Activated T-cell treated with anti-CD3 and anti-CD28 coated beads, Interleukin-2, amount 50 U/mL, for 1 hour (primary cell): Measurements from ENCODE around the gene CDHR3.

Source experiments
- DNase-seq: peaks from one replicate; pipeline ENCODE4 v3.0.0-alpha.2; 2020

Gene CDHR3

DNA sequence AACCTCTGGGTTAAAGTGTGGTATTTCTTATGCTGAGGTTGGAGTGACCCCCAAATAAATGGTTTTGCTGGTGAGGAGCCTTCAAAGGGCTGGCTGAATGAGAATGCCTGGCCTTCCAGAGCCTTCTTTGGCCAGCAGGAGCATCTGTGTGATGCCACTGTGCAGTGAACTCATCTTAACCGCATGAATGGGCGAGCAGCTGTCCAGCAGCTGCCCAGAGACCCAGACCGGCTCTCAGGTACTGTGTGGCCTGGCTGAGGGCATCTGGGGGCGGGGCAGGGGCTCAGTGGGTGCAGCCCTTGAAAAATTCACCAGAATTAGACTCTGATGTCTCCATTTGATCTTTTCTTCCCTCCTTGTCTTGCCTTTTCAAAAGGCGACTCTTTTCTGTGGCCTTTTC lies 90.0 kb downstream of the CDHR3 start:
- DNase-seq, result no peak

DNA sequence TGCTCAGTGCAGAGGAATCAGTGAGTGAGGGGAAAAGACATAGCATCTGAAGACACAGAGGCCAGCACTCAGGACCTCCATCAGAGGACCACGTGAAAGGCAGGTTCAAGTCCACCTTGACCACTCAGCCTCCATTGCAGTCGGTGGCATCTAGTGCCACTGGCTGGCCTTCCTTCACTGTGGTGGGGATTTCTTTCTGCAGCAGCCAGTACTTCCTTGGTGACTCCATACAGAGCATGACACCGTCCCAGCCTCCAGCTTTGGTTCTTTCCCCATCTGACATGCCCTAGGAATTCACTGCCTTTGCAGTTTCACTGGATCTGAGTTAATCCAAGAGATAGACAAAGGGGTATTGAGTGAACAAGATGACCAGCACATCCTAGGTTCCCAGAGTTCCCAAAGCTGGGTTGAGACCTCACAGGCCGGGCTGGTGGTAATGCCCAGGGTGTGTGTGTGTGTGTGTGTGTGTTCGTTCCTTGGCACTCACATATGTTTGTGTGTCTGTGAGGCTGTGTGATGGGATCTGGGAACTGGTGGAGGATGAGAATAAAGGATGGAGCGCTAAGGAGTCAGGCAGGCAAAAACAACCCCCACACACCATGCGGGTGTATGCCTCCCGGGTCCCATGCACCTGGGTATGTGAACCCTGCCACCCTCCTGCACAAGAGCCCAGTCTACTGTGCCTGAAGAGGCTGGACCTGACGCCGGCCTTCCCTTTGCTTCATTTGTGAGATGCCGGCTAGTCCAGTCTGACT lies 91.3 kb downstream of the CDHR3 start:
- DNase-seq, result no peak

DNA sequence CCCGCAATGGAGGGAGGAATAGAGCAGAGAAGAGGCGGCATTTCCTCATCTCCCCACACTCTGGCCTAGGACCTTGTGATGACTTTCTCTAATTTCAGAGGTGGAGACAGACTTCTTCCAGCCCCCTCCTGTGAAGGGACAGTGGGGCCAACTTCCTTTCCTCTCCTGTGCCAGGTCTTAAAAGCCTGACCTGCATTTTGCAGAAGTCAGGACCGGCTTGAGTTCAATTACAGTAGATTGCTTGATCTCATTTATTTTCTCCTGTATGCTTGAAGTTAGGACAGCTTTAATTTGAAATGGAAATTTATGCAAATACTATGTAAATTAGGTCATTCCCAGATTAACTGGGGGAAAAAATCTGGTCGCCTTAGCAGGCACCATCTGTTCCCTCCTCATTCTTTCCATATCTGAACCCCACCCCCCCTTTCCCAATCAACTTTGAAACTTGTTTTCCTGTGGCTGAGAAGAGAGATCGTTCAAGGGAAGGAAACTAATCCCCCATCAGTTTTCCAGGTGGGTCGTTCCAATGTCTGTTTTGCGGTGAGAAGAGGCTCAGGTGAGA lies 92.0 kb downstream of the CDHR3 start:
- DNase-seq, result no peak

DNA sequence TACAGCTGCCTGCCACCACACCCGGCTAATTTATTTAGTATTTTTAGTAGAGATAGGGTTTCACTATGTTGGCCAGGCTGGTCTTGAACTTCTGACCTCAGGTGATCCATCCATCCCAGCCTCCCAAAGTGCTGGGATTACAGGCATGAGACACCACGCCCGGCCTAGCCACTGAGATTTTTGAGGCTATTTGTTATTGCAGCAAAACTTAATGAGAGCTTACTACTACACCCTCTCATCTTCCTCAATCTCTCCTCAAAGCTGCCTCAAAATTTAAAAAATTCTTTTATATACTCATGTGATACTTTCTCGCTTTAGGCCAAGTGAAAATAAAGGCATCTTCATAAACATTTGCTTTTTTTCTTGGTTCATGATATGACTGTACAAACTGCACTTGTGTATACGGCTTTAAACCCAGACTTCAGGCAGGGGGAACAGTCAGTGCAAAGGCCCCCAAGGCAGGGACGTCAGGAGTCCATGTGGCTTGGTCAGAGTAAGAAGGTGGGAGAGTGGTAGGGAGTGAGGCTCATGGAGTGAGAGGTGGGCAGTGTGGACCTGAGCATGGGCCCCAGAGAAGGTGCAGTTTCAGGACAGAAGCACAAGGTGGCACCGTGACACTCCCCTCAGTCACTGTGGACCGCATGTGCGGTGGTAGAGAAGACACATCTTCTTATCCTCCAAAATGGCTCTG lies 93.6 kb downstream of the CDHR3 start:
- DNase-seq, result peak; percentile 71

DNA sequence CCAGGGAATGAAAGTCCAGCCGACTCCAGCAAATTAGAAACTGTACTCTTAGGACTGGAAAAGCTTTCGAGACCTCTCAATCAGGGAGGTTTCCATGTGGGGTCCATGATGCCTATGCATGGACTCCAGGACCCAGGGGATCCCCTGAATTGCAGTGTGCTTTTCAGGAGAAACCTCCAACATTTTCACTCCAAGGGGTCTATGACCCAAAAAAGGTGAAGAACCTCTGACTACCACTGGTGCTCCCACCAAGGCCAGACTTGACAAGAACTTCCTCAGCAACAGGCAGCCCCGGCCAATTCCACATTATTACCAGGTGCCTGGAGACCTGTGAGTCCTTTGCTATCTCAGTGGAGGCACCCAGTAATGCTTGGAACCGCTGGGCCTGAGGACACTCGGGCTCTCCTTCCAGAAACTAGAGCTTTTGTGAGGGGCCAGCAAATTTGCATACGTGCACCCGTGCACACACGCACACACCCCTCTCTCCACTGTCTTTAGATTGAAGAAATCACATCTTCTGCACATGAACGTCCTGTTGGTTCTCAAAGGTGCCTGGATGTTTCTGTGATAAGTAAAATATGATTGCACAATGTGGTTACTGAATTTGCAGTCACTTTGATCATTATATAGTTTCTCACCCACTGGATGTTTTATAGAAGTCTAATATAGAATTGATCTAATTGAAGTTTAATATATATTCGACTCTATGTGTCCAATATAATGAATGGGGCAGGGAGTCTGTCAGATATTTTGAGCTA lies 94.3 kb downstream of the CDHR3 start:
- DNase-seq, result no peak

DNA sequence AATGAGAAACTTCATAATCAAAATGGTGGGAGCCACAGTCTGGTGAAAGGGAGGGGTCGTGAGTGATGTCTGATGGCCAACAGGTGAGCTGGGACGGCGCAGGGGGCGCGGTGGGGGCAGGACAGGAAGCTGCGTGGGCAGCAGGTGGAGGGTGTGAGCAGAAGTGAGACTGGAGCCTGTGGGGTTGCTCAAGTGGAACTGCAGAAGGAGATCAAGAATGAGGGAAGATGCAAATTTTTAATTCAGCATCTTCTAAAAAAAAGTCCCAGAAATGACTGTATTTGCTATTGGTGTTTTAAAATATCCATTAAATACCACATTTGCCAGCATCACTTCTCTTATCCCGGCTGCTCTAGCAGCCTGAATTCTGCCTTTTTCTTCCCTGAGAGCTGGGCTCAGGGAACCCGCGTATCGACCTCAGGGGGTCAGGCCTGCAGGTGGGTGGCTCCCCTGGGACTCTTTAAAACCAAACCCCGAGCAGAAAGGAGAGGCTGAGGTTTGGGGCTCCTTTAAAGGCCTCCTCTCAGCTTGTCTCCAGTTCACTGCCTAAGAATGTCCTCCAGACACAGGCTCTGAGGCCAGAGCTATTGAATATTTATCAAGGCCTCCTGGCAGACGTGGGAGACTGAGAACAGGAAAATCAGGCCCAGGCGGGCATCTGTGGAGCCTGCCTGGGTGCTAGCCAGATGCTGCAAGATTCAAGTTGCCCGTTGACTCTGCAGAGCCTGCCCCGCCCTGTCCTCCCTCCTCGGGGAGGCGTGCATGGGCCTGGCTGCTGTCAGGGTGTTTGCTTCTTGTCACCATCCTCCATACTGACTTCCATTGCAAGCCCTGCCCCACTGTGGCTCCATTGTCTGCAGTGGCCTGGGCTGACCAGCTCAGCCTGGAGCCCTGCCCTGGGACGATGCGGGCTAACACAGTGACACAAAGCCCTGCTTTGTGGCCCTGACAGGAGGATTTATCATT lies 95.2 kb downstream of the CDHR3 start:
- no peak for DNase-seq

DNA sequence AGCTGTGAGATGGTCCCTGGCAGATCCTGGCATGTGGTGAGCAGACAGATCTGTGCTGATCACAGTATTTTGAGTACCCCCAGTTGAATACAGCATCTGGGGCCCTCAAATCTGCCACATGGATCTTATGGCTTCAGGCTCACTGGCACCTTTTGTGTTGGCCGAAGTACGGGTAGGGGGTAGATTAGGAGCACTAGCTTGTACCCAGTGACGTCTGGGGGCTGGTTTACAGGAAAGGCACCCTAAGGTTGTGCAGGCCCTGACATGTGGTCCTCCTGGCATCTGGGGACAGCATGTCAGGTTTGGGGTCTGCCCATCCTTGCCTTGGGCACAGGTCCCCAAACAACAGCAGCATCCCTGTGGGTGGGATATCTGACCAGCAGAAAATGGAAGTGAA lies 95.9 kb downstream of the CDHR3 start:
- no peak for DNase-seq

DNA sequence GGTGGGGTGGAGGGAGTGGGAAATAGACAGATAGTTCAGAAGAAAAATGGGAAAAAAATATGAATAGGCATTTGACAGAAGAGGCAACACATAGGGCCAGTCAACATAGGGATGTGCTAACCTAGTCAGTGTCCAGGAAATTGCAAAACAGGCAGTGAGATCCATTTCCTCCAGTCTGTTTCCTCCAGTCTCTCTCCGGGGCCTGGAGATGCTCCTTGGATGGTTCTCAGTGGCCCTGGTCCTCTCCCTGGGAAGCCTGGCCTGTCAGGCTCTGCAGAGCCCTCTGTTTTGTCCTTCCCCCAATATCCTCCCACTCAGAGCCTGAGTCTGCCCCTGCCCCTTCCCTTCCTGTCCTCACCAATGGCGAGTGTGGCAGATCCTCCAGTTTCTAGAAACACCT lies 96.5 kb downstream of the CDHR3 start:
- no peak for DNase-seq

DNA sequence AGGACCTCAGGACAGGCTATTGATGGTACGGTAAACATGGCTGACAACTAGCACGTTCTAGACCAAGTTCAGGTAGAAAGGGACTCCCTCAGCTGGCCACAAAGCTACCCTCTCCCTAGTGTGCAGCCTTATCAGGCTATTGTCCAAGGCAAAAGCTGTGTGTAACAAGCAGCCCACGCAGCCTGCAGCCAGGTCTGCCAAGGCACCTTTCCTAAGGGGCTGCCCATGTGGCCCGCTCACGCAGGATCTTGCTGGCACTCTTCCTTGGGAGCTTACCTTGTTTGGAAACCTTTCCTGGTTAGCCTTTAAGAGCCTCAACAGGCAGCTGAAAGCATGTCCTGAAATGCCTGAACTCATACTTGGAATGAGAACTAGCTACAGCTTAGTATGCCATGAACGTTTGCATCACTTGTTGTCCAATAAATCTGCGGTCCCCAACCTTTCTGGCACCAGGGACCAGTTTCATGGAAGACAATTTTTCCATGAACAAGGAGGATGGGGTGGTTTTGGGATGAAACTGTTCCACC lies 97.4 kb downstream of the CDHR3 start:
- DNase-seq, result no peak

DNA sequence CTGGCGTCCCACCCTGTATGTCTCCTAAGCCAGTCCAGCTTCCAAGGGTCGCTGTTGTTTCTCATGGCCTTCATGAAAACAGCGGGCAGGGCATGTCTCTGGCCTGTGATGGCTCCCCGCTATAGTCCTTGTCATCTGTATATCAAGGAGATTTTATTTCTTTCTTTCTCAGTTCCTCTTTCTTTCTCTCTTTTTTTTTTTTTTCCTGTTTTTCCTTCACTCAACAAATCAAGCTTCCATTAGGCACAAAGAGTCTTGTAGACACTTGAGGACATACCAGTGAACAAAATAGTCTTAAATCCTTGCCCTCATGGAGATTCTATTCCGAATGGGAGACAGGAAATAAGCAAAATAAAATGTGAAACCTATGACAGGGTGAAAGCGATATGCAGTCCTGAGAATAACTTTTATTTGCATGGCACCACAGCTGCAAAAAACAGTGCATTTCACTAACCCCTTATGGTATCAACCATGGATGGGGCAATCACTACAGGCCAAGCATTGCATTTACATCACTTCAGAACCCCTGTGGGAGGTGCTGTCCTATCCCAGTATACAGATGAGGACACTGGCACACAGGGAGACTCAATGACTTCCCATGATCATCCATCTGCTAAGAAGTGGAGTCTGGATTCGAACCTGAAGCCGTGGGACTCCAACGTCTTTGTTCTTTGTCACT lies 98.4 kb downstream of the CDHR3 start:
- no peak for DNase-seq

DNA sequence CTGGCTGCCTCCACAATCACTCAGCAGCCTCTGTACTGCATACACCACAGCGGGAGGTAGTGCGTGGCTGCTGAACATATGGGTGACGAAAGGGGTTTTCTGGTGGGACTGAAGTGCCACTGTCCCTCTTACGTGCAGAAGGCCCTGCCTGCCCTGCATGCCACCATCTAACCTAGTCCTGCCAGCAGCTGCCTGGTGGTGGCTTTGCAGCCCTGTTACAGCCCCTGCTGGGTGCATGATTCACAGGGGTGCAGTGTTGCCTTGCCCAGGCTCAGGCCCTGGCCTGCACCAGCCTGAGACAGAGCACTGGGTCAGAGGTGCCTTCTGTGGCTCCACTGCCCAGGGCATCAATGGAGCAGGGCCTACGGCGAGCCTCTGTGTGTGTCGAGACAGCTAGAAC lies 98.9 kb downstream of the CDHR3 start:
- no peak for DNase-seq

DNA sequence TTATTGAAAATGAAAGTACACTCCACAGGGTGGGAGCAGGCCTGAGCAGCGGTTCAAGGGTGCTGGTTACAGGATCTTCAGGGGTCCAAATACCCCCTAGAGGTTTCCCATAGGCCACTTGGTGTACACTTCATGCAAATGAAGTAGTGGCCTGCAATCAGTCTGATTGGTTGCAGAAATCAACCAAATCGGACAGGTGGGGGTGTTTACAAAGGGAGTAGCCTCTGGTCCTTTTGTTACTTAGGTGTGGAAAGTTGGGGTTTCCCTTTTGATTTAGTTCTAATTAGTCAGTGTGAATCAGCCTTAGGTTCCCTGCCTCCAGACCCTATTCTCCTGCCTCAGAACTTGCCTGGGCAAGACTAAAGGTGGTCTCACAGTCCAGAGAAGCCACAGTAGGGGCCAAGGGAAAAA lies 99.5 kb downstream of the CDHR3 start:
- DNase-seq, result no peak

DNA sequence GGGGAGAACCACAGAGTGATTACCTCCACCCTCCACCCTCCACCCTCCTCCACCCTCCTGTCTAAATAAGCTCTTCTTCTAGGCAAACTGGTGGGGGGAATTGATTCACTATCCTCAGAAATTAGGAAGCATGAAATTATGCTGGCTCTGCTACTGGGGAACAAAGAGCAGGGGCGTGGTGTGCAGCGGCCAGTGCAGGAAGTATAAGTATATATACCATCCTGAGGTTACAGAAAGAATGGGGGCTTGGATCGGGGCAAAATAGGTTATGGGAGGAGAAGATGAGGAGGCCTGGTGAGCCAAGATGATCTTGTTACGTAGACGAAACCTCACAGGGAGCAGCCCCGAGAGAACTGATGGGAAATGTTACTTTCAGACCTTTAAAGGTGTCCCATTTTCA lies 100.0 kb downstream of the CDHR3 start:
- no peak for DNase-seq

DNA sequence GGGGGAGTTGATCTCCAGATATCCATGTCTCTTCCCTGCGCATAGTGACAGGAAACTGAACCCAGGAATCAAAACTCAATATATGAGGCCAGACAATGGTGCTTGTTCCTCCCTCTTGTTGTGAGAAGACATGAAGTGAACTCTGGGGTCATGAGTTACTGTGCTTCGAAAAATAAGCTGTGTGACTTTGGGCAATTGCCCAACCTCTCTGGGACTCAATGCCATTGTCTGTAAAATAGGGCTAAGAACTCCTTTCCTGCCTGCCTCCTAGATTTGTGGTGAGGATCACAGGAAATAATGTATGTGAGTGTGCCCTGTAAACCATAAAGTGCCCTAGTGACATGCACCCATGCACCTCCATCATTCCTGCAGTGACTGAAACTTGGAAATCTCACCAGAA lies 100.6 kb downstream of the CDHR3 start:
- DNase-seq, result no peak

DNA sequence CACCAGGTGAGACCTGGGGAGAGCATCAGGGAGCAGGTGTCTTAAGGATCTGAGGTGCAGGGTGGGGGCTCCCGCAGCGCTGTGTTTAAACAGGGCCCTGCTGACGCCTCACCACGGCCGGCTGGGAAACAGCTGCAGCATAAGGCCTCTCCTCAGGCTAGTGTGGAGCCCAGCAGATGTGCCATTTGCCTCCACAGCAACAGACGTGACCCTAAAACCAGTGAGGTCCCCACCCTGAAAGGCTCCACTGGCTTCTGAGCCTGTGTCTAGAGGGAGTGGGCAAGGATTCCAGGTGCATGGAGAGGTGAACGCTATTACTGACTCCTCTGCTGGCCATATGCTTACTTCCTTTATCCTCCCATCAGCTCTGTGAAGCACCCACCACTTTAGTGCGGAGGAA lies 101.3 kb downstream of the CDHR3 start:
- DNase-seq, result no peak

DNA sequence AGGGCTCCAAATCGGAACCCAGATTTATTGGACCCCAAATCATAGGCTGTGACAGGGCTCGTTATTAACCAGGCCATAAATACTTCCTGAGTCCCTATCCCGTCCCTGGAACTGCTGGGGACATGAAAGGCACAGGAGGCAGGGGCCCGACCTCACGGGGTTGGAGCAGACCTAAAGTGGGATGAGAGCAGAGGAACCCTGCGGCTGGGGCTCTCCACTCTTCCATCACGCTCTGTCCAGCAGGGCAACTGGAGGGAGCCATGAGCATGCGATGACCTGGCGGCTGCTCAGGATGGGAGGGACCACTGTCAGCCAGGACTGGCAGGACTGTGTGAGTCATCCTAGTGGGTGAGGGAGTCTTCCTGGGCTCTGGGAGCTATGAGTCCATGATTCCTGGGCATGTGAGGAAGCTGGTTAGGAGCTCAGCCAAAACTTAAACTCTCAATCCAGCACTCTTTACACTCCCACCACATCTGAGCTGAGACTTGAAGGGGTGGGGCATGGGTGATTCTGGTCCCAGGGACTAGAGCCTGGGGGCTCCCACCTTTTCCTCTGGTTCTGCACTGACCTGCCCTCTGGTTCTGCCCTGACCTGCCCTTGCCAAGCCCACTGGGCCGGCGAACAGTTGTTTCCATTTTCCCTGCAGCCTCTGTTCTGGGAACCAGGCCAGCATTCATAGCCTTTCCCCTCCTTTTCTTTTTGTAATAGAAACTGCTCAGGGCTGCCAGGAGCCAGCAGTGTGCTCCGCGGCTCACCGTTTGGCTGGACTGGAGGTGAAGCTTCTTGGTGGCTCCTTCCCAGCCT lies 101.9 kb downstream of the CDHR3 start:
- no peak for DNase-seq

DNA sequence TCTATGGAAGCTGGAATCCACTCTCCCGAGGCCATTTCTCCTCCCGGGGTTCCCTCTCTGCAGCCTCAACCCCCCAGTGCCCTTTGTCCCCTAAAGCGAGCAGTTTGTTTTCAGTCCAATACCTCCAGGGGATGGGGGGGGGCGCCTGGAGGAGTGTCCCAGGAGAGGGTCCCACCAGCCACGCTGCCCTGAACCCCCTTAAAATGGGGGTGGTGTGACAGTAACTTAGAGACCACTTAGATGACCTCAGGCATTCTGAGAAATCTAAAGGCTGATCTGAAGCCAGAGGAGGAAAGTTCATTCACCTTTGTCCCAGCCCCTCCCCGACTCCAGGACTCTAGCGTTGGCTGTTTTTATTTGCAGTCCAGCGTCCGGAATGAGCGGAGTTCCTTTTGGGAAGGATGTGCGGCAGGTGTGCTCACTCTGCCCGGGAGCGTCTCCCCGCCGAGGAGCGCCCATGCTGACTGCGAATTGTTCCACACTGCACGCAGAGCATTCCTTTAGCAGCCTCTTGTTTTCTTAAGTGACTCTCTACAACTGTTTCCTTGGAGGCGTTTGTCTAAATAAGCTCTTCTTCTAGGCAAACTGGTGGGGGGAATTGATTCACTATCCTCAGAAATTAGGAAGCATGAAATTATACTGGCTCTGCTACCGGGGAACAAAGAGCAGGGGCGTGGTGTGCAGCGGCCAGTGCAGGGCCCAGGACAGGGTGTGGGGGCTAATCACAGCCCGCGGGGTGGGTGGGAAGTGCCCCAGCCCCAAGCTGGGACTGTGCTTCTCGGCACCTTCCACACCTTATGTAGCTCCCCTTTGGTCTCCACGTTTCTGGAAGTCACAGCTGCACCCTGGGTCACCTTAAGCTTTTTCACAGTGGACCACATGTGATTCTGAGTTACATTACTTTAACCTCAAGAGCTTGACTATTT lies 102.8 kb downstream of the CDHR3 start:
- DNase-seq, result no peak

DNA sequence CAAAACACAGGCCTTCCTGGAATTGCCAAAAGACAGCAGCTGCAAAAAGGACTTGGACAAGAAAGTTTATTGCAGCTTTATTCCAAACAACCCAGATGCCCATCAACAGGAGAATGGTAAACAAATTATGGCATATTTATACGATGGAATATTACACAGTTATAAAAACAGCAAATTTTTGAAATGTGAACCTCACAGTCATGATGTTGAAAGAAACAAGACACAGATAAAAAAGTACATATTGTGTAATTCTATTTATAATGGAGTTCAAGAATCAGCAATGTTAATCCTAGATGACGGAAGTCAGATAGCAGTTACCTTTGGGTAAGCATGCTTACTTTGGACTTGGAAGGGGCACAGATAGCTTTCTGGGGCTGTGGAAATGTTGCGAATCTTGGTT lies 104.6 kb downstream of the CDHR3 start:
- no peak for DNase-seq

DNA sequence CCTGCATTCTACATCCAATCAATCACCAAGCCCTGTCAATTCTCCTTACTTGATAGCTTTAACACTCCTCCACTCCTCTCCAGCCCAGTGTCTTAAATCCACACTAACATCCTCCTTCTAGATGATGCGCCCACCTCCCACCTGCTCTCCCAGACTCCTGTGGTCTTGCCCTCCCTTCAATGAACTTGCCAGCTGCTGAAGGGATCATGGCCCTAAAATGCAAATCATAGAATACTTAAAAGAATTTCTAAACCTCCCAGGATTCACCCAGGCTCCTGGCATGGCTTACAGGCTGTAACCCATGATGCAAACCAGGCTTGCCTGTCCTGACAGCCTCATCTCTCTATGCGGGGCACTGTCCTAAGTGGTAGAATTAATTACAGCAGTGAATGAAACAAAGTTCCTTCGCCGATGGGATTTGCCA lies 105.5 kb downstream of the CDHR3 start:
- no peak for DNase-seq

DNA sequence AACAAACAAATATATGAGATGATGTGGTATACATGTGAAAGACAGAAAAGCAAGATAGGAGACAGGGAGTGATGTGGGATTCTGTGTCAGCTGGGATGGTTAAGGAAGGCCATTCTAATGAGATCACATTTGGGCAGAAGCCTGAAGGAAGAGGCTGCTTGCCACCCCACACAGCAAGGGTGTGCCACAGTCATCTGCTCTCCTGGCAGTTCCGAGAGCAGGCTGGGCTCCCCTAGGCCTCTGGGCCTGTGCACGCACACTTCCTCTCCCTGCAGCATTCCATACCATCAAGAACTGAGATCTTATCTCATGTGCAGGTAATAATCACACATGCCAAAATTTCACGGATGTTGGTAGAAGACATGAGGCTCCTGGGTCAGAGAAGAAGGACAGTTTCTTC lies 105.9 kb downstream of the CDHR3 start:
- DNase-seq, result no peak
